Stimulated activated CD4-positive, alpha-beta T cell treated with anti-CD3 and anti-CD28 coated beads, Interleukin-4, amount 100 ng/mL, for 24 hours (primary cell): Measurements from ENCODE around the gene NSL1.

ENCODE experiments used
- DNase-seq: peaks from one replicate; pipeline ENCODE4 v3.0.0-alpha.2; 2020

The NSL1 gene

DNA sequence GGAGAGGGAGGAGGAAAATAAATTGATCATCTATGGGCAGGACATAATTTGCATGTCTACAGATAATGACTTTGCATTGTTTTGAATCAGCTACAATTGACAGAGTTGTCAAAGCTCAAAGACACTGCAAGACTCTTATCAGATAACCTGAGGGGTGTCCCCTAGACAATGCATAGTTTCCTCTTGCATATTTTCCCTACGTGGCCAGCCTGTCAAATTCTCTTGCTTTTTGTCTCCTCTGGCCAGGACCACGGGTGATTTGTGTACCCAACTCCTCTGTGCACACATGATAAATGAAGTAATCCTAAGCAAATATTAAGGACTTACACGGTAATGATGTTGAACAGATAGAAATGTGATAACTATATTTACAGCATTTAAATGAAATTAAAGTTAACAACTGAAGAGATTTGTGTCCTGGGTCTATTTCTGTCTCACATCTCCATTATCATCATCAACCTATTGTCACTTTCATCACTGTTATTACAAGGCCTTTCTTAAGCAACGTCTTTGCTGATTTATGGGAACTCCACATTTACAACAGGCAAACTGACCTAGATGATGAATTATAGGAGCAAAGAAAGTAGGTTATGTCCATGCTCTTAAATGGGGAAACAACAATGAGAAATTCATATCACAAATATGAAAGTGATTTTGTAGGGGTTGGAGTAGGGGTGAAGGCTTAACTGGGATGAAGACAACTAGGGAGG lies 110.7 kb downstream of the NSL1 start:
- DNase-seq = no peak

DNA sequence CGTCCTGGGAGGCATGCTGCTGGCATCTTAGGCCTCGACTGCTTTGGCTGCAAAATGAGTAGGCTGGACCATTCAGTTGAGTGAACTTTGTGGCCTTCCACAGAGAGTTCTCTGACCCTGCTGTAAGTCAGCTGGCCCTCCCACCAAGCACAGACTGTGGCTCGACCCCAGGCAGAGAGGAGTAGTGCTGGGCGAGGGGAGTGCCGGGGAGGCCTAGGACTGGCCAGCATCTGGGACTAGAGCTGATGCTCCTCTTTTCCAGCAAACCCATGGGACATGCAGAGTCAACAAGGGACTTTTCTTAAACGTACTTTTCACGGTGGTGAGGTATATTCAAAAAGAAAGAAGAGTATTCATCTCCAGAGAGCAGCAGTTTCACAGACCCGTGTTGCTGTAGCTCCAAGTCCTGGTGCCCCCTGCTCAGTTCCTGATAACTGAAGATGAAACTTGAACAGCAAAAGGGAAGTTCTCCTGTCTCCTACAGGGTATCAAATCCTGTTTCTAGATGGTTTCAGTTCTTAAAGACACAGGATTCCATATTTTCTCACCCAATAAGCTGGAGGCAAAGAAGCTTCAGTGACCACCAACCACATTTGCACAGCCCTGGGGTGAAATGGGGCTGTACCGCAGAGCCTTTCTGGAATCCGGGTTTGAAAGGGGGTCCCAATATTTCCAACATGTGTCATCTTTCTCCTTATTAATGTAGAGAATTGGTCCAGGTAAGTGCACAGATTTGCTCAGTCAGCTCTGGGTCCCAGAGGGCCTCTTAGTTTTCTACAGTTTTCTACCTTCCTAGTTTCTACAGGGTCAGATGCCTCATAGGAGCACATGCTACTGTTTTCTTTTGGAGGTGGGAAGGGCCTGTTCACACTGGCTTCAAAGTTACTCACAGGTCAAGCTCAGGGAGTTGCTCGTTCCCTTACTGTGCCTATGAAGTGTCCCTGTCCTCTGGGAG lies 112.8 kb downstream of the NSL1 start:
- DNase-seq = no peak

GRCh38 chr1:212677573-212677972 lies 114.0 kb downstream of the NSL1 start:
- DNase-seq = no peak

DNA sequence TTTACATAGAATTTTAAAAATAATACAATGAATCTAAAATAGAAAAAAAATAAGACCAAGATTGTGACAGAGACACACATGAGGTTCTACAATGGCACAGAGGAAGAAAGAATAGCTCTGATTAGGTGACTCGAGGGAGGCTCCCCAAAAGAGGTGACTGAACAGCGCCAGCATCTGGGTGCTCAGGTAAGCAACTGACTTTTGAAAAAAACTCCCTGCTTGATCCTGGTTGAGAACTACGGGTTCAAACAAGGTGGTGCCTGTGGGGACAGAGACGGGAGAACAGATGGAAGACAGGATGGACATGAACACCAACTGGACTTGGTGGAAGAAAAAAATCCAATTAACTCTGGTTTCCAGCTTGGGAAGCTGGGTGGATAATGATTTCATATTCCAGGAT lies 114.4 kb downstream of the NSL1 start:
- DNase-seq = no peak
